H1 (cell line): Measurements from ENCODE around the gene HOMER2. TPM values are rescaled to one million over a fixed set of nuclear protein-coding genes. Genes with fewer than 3 reads are reported as not detected.

ENCODE experiments used
- CTCF ChIA-PET: fragments of 300-600 bp; sonication (Branson Sonifier 250); formaldehyde crosslinking; loops from one replicate; lab custom pipeline; 2021; ENCODE audit not compliant: partially characterized antibody; lab: Charles Lee
- POLR2A ChIA-PET: fragments of 300-600 bp; sonication (Branson Sonifier 250); formaldehyde crosslinking; loops from one replicate; lab custom pipeline; 2021; ENCODE audit warnings: inconsistent platforms; ENCODE audit not compliant: partially characterized antibody; lab: Charles Lee
- DNase-seq, 2 experiments: peaks; one replicate each; pipeline versions ENCODE4 v3.0.0 to v3.0.0-alpha.2; 2010 to 2022; ENCODE audit warnings: low spot score in 2 of 2, low read depth in 1 of 2, mixed read lengths in 1 of 2
- FAIRE-seq: peaks from 2 replicates; lab custom pipeline; 2011; peaks lifted over from hg19 to GRCh38; lab: Jason Lieb, UNC
- H2AFZ ChIP-seq: 2 replicates; pipeline ENCODE4 v1.8.1; 2012; ENCODE audit warnings: low read length, inconsistent platforms
- H2AK5ac ChIP-seq: 2 replicates; pipeline ENCODE4 v1.6.1; 2013; ENCODE audit warnings: low read depth, low read length
- H2BK120ac ChIP-seq: replicated peaks from 2 replicates; pipeline ENCODE3; 2013; ENCODE audit warnings: low read depth, low read length, inconsistent platforms
- H2BK12ac ChIP-seq: 2 replicates; pipeline ENCODE4 v1.6.1; 2013; ENCODE audit warnings: low read depth, low read length
- H2BK15ac ChIP-seq: 2 replicates; pipeline ENCODE4 v1.6.1; 2013; ENCODE audit warnings: low read length
- H2BK20ac ChIP-seq: 2 replicates; pipeline ENCODE4 v1.6.1; 2013; ENCODE audit warnings: low read length
- H2BK5ac ChIP-seq: 2 replicates; pipeline ENCODE4 v1.6.1; 2013; ENCODE audit warnings: low read depth, low read length
- H3K14ac ChIP-seq: 2 replicates; pipeline ENCODE4 v1.6.1; 2013; ENCODE audit warnings: inconsistent platforms; ENCODE audit not compliant: insufficient read length
- H3K18ac ChIP-seq: 2 replicates; pipeline ENCODE4 v1.6.1; 2013; ENCODE audit warnings: low read length; ENCODE audit errors: extremely low read depth
- H3K23ac ChIP-seq: 2 replicates; pipeline ENCODE4 v1.6.1; 2013; ENCODE audit warnings: inconsistent platforms; ENCODE audit not compliant: insufficient read length
- H3K23me2 ChIP-seq: 2 replicates; pipeline ENCODE4 v1.6.1; 2013; ENCODE audit warnings: low read depth, low read length
- H3K27ac ChIP-seq: 2 replicates; pipeline ENCODE4 v1.6.1; 2011; ENCODE audit warnings: low read depth, low read length, inconsistent platforms
- H3K27me3 ChIP-seq, 4 experiments: replicated peaks in 1 of 4; 1 replicate in 1 of 4; 2 replicates in 3 of 4; pipeline versions ENCODE4 v1.6.1 to v1.8.1; 2011 to 2013; ENCODE audit warnings: low read length in 3 of 4, mild to moderate bottlenecking in 3 of 4, inconsistent platforms in 2 of 4, mixed read lengths in 2 of 4, moderate library complexity in 1 of 4; ENCODE audit not compliant: control insufficient read depth in 3 of 4, insufficient read depth in 3 of 4; ENCODE audit errors: extremely low read depth in 1 of 4
- H3K36me3 ChIP-seq, 4 experiments: 2 replicates each; pipeline versions ENCODE4 v1.6.1 to v1.8.1; 2011 to 2013; ENCODE audit warnings: mild to moderate bottlenecking in 4 of 4, low read length in 3 of 4, moderate library complexity in 2 of 4, control low read depth in 1 of 4, inconsistent platforms in 1 of 4; ENCODE audit not compliant: insufficient read depth in 4 of 4, control insufficient read depth in 2 of 4
- H3K4ac ChIP-seq: replicated peaks from 2 replicates; pipeline ENCODE3; 2013; ENCODE audit warnings: low read length, low read depth, mixed read lengths, inconsistent platforms; ENCODE audit not compliant: insufficient read length
- H3K4me1 ChIP-seq, 4 experiments: replicated peaks in 1 of 4; 1 replicate in 1 of 4; 2 replicates in 3 of 4; pipeline versions ENCODE4 v1.6.1 to v1.8.1; 2011 to 2013; ENCODE audit warnings: low read length in 3 of 4, inconsistent platforms in 2 of 4, mixed read lengths in 1 of 4; ENCODE audit not compliant: insufficient read depth in 4 of 4, control insufficient read depth in 3 of 4
- H3K4me2 ChIP-seq, 2 experiments: 2 replicates each; pipeline versions ENCODE4 v1.6.1 to v1.8.1; 2011 to 2013; ENCODE audit warnings: low read depth in 2 of 2, low read length in 2 of 2, control low read depth in 1 of 2, inconsistent platforms in 1 of 2, mild to moderate bottlenecking in 1 of 2; ENCODE audit not compliant: insufficient read depth in 1 of 2
- H3K4me3 ChIP-seq, 4 experiments: fragments of 200-600, 300-600 bp in 1 of 4; sonication (generic), shearing (Covaris generic), sonication (Bioruptor Twin) in 1 of 4; 2 replicates each; pipeline versions ENCODE4 v1.5.1 to v1.8.1; 2011 to 2016; ENCODE audit warnings: low read length in 4 of 4, low read depth in 3 of 4, control low read depth in 2 of 4, inconsistent platforms in 2 of 4, mild to moderate bottlenecking in 2 of 4, mixed read lengths in 1 of 4, moderate library complexity in 1 of 4; ENCODE audit not compliant: insufficient read depth in 2 of 4; ENCODE audit errors: extremely low read depth in 1 of 4
- H3K56ac ChIP-seq: replicated peaks from 2 replicates; pipeline ENCODE3; 2013; ENCODE audit warnings: low read depth, mild to moderate bottlenecking, mixed read lengths, low read length, inconsistent platforms; ENCODE audit not compliant: insufficient read length
- H3K79me1 ChIP-seq: 2 replicates; pipeline ENCODE4 v1.6.1; 2013; ENCODE audit warnings: low read depth, low read length, control low read depth
- H3K79me2 ChIP-seq, 2 experiments: 2 replicates each; pipeline versions ENCODE4 v1.6.1 to v1.8.1; 2012 to 2013; ENCODE audit warnings: low read length in 2 of 2, mild to moderate bottlenecking in 2 of 2, inconsistent platforms in 1 of 2; ENCODE audit not compliant: insufficient read depth in 2 of 2, control insufficient read depth in 1 of 2
- H3K9ac ChIP-seq, 4 experiments: replicated peaks in 1 of 4; 1 replicate in 1 of 4; 2 replicates in 3 of 4; pipeline versions ENCODE4 v1.6.1 to v1.8.1; 2011 to 2013; ENCODE audit warnings: low read depth in 3 of 4, low read length in 3 of 4, control low read depth in 2 of 4, mild to moderate bottlenecking in 2 of 4, moderate library complexity in 2 of 4, inconsistent platforms in 1 of 4; ENCODE audit errors: extremely low read depth in 1 of 4
- H3K9me3 ChIP-seq, 2 experiments: 2 replicates each; pipeline versions ENCODE4 v1.6.1 to v1.8.1; 2012 to 2013; ENCODE audit warnings: mild to moderate bottlenecking in 2 of 2, moderate library complexity in 2 of 2, control low read depth in 1 of 2, inconsistent platforms in 1 of 2, low read depth in 1 of 2, low read length in 1 of 2, mixed read lengths in 1 of 2; ENCODE audit not compliant: insufficient read depth in 2 of 2
- H4K20me1 ChIP-seq, 2 experiments: replicated peaks in 1 of 2; 2 replicates each; pipeline versions ENCODE3 to v1.8.1; 2011 to 2013; ENCODE audit warnings: inconsistent platforms in 2 of 2, low read length in 2 of 2, mild to moderate bottlenecking in 1 of 2; ENCODE audit not compliant: insufficient read depth in 2 of 2, control insufficient read depth in 1 of 2
- H4K5ac ChIP-seq: 2 replicates; pipeline ENCODE4 v1.6.1; 2013; ENCODE audit warnings: low read length, low read depth, mixed read lengths, inconsistent platforms; ENCODE audit not compliant: insufficient read length
- H4K8ac ChIP-seq: 2 replicates; pipeline ENCODE4 v1.8.0; 2013; ENCODE audit warnings: mild to moderate bottlenecking, moderate library complexity, low read length, inconsistent platforms; ENCODE audit not compliant: insufficient read depth; ENCODE audit errors: extremely low read depth
- H4K91ac ChIP-seq: replicated peaks from 2 replicates; pipeline ENCODE3; 2013; ENCODE audit warnings: low read length, mixed read lengths, inconsistent platforms; ENCODE audit not compliant: insufficient read length
- HDAC6 ChIP-seq: IDR thresholded peaks from one replicate; pipeline ENCODE4 v1.7.1; 2012; ENCODE audit warnings: low read depth, mild to moderate bottlenecking, inconsistent platforms, low read length, moderate library complexity
- NANOG ChIP-seq: IDR thresholded peaks from 2 replicates; pipeline ENCODE4 v1.6.1; 2011; ENCODE audit warnings: low read length, low read depth, mild to moderate bottlenecking, inconsistent platforms; ENCODE audit not compliant: insufficient read depth, poor library complexity, severe bottlenecking
- POLR2AphosphoS5 ChIP-seq: IDR thresholded peaks from 2 replicates; pipeline ENCODE4 v1.6.1; 2011; ENCODE audit warnings: low read depth, low read length
- RFX5 ChIP-seq: IDR thresholded peaks from 2 replicates; pipeline ENCODE4 v1.6.1; 2011; ENCODE audit warnings: low read depth, low read length, improper control_type of control experiment, borderline replicate concordance
- RNF2 ChIP-seq: fragments of 200-900, 300-1000 bp; sonication (generic); IDR thresholded peaks from 2 replicates; pipeline ENCODE4 v1.7.1; 2016; ENCODE audit warnings: borderline replicate concordance, low read depth, mild to moderate bottlenecking, antibody characterized with exemption, low read length; ENCODE audit not compliant: poor library complexity, severe bottlenecking; ENCODE audit errors: missing control alignments
- SIRT6 ChIP-seq: IDR thresholded peaks from one replicate; pipeline ENCODE4 v1.7.1; 2012; ENCODE audit warnings: low read length, inconsistent platforms
- ZNF274 ChIP-seq: IDR thresholded peaks from 2 replicates; pipeline ENCODE4 v1.7.0; 2012; ENCODE audit warnings: low read length, borderline replicate concordance; ENCODE audit errors: extremely low read depth
- WGBS, 2 experiments: shearing (Covaris generic) in 1 of 2; methylation state at CpG; one replicate each; pipeline versions ENCODE4 v1.1.6 to v1.1.7; 2013 to 2015; ENCODE audit warnings: low lambda C conversion rate in 2 of 2, mixed read lengths in 2 of 2, inconsistent platforms in 1 of 2, low coverage in 1 of 2, missing lambda C conversion rate in 1 of 2; ENCODE audit not compliant: insufficient replicate concordance in 2 of 2, insufficient coverage in 1 of 2, insufficient read length in 1 of 2; ENCODE audit errors: extremely low coverage in 1 of 2, missing lambda C conversion rate in 1 of 2; 5-methylcytosine and 5-hydroxymethylcytosine counted together
- polyA plus RNA-seq, 7 experiments: library from polyadenylated mRNA; depleted of rRNA in 3 of 7; stranded (reverse) in 5 of 7; unstranded in 2 of 7; fragments of >200 nt in 5 of 7; fragments of 200-250 nt in 2 of 7; gene quantifications; 1 replicate in 5 of 7; 2 replicates in 1 of 7; 4 replicates in 1 of 7; pipeline versions ENCODE4 v1.2.1 to v1.2.3, GENCODE V29; 2011 to 2013; ENCODE audit warnings: missing spikeins in 2 of 7, mixed read lengths in 2 of 7
- total RNA-seq: library from RNA; stranded (reverse); fragmentation: NEBNext Ultra II Directional; extraction: Animal tissue kit (Norgen Biotek cat#: 25700); gene quantifications from 2 replicates; pipeline ENCODE4 v1.2.1, GENCODE V29; 2021

The HOMER2 gene
- total and polyA plus RNA-seq, 2 of the 8 experiments (the other 6 are each of a cell fraction or from before 2014, with no cell fraction given): 12.5 to 27.6 TPM

GRCh38 chr15:82874961-82875360 lies 77.6 kb downstream of the HOMER2 start:
- Histone ChIP-seq H3K4me1 (no peaks in the 10 kb centered on the region), H3K4me2 (no peak overlapping the region), H3K9me3 (no peaks in the 10 kb centered on the region), H3K23me2 (no peaks in the 10 kb centered on the region), H3K79me2 (no peaks in the 10 kb centered on the region), H3K27me3 (no peaks in the 10 kb centered on the region), H3K14ac (no peak overlapping the region), H2BK20ac (no peak overlapping the region), H3K79me1 (no peaks in the 10 kb centered on the region), H2AK5ac (no peak overlapping the region), H4K91ac (no peak overlapping the region), H3K9ac (no peak overlapping the region), H3K18ac (no peak overlapping the region), H3K23ac (no peak overlapping the region), H2BK12ac (no peak overlapping the region), H2AFZ (no peak overlapping the region), H2BK5ac (no peak overlapping the region), H2BK120ac (no peak overlapping the region), H3K4me3 (no peak overlapping the region), H3K56ac (no peak overlapping the region), H3K36me3 (no peaks in the 10 kb centered on the region), H4K5ac (no peak overlapping the region), H4K8ac (peak overlapping the region; percentile 7; the same call in 1 of the 2 replicates), H4K20me1 (no peaks in the 10 kb centered on the region), H2BK15ac (no peak overlapping the region), H3K4ac (no peak overlapping the region), H3K27ac (no peak overlapping the region)
- TF ChIP-seq POLR2AphosphoS5 (no peak), RFX5 (no peak), ZNF274 (no peak), HDAC6 (no peak), RNF2 (no peak), SIRT6 (no peak), NANOG (no peak)
- ChIA-PET POLR2A (no interaction called here), CTCF (no interaction called here)
- FAIRE-seq (no peak), DNase-seq (no peak)
- 82% methylated on average over 10 of the region's 10 CpGs; no CpG with 5 or more reads in 1 of the 2 experiments for WGBS, 2 experiments
